Effector CD8-positive, alpha-beta T cell (primary cell): Measurements from ENCODE around the gene USP4.
"Not testable (repeated sequence)": the region's sequence is repeated elsewhere in the genome, so short reads cannot be mapped to it uniquely, and the experiment has no call there.

Experiments used
- DNase-seq: peaks from one replicate; lab custom pipeline; 2025; lab: John Stamatoyannopoulos, UW

The USP4 gene

GRCh38 chr3:49248840-49249227, 91.0 kb downstream of the USP4 start:
- DNase-seq = no peak

- no peak for DNase-seq
Measured at GRCh38 chr3:49244581-49245205, 95.2 kb downstream of the USP4 start.

GRCh38 chr3:49240091-49240490, 99.8 kb downstream of the USP4 start:
- DNase-seq = not testable (repeated sequence)

GRCh38 chr3:49238274-49239127, 101.4 kb downstream of the USP4 start:
- no peak for DNase-seq

- DNase-seq = no peak
Measured at GRCh38 chr3:49237344-49237743, 102.5 kb downstream of the USP4 start.

GRCh38 chr3:49236226-49236625, 103.6 kb downstream of the USP4 start:
- DNase-seq = no peak

GRCh38 chr3:49228817-49229216, 111.0 kb downstream of the USP4 start:
- not testable (repeated sequence) for DNase-seq
